Measurements from ENCODE around the gene EVA1A.

Gene EVA1A

DNA sequence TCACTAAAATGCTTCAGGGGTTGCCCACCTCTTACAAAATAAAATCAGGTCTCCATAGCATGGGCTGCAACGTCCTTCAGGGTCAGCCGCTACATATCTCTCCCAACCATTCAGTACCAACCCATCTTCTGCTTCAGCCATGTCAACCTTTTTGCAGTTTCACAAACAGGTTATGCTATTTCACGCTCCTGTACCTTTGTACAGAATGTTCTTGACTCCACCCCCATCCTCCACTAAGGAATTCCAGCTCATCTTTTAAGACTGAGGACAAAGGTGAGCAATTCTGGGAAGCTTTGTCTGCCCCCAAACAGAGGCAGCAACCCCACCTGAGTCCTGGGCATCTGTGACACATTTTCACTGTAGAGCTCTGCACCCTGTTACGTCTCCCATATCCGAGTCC is 8.8 kb upstream of the EVA1A start:
- H3K4me1 ChIP-seq (ENCODE audit: control insufficient read depth, low read depth, low read length) = no peaks in the 10 kb centered on the region
- H3K27me3 ChIP-seq (ENCODE audit: control insufficient read depth, insufficient read depth, low read length) = no peaks in the 10 kb centered on the region
- H3K9ac ChIP-seq (ENCODE audit: low read length) = no peak overlapping the region
- H3K9me3 ChIP-seq (ENCODE audit: control insufficient read depth, low read depth, low read length) = no peaks in the 10 kb centered on the region
- H3K27ac ChIP-seq (ENCODE audit: low read length) = no peak overlapping the region
- no peaks in the 10 kb centered on the region for H3K36me3 ChIP-seq (ENCODE audit: control insufficient read depth, low read depth, low read length)
- H3K4me3 ChIP-seq (ENCODE audit: low read length) = no peak overlapping the region

DNA sequence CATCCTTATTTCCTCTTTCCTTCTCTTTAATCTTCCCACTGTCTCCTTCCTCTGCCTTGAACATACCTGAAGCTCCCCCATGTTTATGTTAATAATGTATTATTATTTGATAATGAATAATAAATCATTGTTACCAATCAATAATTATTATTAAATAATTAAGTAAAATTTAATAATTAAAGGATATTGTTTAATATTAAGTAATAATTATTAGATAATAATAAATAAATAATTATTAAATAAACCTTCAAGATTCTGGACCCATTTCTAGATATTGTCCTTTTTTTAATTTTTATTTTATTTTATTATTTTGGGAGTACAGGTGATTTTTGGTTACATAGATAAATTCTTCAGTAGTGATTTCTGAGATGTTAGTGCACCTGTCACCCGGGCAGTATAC is 7.4 kb upstream of the EVA1A start:
- H3K27ac ChIP-seq (ENCODE audit: low read length) = no peak overlapping the region
- no peaks in the 10 kb centered on the region for H3K36me3 ChIP-seq (ENCODE audit: control insufficient read depth, low read depth, low read length)
- H3K4me1 ChIP-seq (ENCODE audit: control insufficient read depth, low read depth, low read length) = no peaks in the 10 kb centered on the region
- H3K4me3 ChIP-seq (ENCODE audit: low read length) = no peak overlapping the region
- H3K9ac ChIP-seq (ENCODE audit: low read length) = no peak overlapping the region
- no peaks in the 10 kb centered on the region for H3K27me3 ChIP-seq (ENCODE audit: control insufficient read depth, insufficient read depth, low read length)
- H3K9me3 ChIP-seq (ENCODE audit: control insufficient read depth, low read depth, low read length) = no peaks in the 10 kb centered on the region

DNA sequence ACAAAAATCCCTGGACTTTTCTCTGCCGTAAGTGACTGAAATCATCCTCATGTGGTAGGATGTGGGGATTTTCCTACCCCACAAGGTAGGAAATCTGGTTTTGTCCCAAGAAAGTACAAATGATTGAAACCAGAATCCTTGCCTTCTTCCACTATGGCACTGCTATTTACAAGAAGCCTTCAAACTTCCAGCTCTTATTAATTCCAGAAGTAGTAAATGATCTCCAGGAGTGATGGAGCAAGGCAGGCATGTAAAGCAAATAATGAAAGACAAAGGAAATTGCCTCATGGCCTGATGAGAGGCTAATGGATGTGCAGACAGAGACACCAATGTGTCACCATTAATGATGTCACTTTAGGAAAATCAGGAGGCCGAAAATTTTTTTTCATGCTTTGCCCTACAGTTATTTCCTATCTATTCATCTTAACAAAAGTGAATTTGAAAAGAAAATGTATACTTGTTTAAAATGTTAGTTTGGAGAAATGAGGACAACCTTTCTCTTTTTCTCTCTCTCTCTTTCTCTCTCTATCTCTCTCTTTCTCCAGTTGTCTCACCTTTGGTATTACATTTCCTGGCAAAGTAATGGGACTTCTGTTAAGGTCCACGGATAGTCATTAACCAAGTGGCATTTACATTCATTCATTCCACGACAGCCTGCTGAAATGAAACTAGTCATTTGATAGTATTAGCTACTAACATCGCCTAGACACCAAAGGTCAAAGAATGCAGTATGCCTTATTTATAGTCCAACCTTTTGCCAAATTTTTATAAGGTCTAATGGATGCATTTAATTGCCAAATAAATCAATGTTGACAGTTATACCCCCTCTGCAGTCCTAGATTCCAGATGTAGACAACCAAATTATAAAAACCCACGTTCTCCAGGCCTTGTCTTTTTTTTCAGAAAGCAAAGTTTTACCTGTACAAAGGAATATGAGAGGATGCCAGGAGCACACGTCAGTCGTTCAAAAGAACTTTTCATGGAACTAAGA is 5.0 kb upstream of the EVA1A start:
- H3K9ac ChIP-seq (ENCODE audit: low read length) = no peak overlapping the region
- H3K4me1 ChIP-seq (ENCODE audit: control insufficient read depth, low read depth, low read length) = peaks cover 7% of the 10 kb centered on the region
- H3K27me3 ChIP-seq (ENCODE audit: control insufficient read depth, insufficient read depth, low read length) = peaks cover 18% of the 10 kb centered on the region
- no peak overlapping the region for H3K4me3 ChIP-seq (ENCODE audit: low read length)
- H3K36me3 ChIP-seq (ENCODE audit: control insufficient read depth, low read depth, low read length) = no peaks in the 10 kb centered on the region
- H3K9me3 ChIP-seq (ENCODE audit: control insufficient read depth, low read depth, low read length) = no peaks in the 10 kb centered on the region
- H3K27ac ChIP-seq (ENCODE audit: low read length) = no peak overlapping the region

DNA sequence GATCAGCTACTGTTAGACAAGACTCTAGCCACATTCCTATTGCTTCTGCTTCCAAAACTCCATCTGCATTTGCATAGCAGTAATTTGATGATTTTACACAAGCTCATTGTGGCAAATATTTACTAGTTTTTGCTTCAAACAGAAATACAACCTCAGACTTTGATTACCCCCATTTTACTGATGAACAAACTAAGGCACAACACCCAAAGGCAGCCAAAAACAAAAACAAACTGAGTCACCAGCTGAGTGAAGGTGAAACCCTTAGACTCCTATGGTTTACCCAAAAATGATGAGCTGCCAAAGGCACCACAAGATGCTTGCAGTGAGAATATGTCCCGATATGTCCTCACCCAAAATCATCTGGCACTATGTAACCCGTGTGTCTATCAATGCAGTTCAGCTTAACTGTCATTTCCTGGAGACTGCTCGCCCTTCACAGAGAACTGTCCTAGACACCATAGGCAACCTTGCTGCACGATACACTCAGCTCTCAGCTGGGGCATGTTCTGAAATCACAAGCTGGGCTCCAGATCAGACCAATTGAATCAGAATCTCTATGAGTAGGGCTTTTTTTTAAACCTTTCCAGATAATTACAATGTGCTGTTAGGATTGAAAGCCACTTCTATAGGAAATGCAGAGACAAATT is 4.1 kb upstream of the EVA1A start:
- H3K4me1 ChIP-seq (ENCODE audit: control insufficient read depth, low read depth, low read length) = peaks cover 7% of the 10 kb centered on the region
- H3K27ac ChIP-seq (ENCODE audit: low read length) = no peak overlapping the region
- H3K27me3 ChIP-seq (ENCODE audit: control insufficient read depth, insufficient read depth, low read length) = peaks cover 24% of the 10 kb centered on the region
- no peaks in the 10 kb centered on the region for H3K36me3 ChIP-seq (ENCODE audit: control insufficient read depth, low read depth, low read length)
- H3K4me3 ChIP-seq (ENCODE audit: low read length) = no peak overlapping the region
- H3K9me3 ChIP-seq (ENCODE audit: control insufficient read depth, low read depth, low read length) = no peaks in the 10 kb centered on the region
- H3K9ac ChIP-seq (ENCODE audit: low read length) = no peak overlapping the region

DNA sequence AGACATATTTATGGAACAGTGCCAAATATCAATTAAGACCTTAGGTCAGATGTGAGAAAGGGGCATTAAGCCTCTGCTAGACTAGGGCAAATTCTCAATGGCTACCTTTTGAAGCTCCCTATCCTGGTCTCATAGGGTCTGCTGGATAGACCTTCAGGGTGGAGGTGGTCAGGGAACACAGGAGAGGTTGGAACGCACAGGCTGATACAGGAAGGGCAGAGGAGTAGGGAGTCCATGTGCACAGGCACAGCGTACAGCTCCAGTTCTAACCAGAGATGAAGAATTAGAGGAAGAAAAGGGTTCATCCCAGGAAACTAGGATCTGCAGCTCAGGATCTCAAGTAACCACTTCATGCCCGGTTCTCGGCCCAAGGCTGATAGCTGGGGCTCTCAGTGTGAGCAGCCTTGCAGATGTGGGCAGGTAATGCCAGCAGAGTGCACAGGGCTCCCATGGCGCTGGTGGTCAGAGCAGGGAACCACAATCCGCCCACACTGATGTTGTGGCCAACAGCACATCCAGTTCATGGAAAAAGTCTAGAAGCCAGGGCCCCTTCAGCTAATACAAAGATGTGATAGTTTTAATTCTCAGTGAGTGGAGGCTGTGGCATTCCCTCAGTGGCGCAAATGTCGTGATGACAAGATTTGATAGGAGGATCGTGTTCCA is 3.4 kb upstream of the EVA1A start:
- Histone ChIP-seq H3K4me1 (ENCODE audit: control insufficient read depth, low read depth, low read length) (peaks cover 7% of the 10 kb centered on the region), H3K9me3 (ENCODE audit: control insufficient read depth, low read depth, low read length) (no peaks in the 10 kb centered on the region), H3K9ac (ENCODE audit: low read length) (no peak overlapping the region), H3K4me3 (ENCODE audit: low read length) (no peak overlapping the region), H3K36me3 (ENCODE audit: control insufficient read depth, low read depth, low read length) (no peaks in the 10 kb centered on the region), H3K27me3 (ENCODE audit: control insufficient read depth, insufficient read depth, low read length) (peaks cover 29% of the 10 kb centered on the region), H3K27ac (ENCODE audit: low read length) (no peak overlapping the region)

GRCh38 chr2:75563591-75563990 is 2.9 kb upstream of the EVA1A start:
- Histone ChIP-seq H3K4me1 (ENCODE audit: control insufficient read depth, low read depth, low read length) (peaks cover 7% of the 10 kb centered on the region), H3K36me3 (ENCODE audit: control insufficient read depth, low read depth, low read length) (no peaks in the 10 kb centered on the region), H3K4me3 (ENCODE audit: low read length) (no peak overlapping the region), H3K9ac (ENCODE audit: low read length) (no peak overlapping the region), H3K27me3 (ENCODE audit: control insufficient read depth, insufficient read depth, low read length) (peaks cover 35% of the 10 kb centered on the region), H3K27ac (ENCODE audit: low read length) (no peak overlapping the region), H3K9me3 (ENCODE audit: control insufficient read depth, low read depth, low read length) (no peaks in the 10 kb centered on the region)

DNA sequence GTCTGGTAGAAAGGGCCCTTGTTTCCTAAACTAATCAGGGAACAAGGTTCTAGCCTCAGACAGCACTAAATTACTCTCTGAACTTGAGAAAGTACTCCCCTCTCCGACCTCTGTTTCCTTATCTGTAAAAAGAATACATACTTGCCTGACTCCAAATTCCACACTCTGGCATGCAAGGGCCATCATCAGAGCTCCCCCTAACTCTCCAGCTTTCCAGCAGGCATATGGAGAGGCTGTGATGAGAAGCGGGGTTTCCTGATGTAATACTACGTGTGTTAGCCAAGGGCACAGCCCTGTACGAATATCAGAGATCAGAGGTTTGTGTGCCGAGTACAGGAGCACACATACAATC is 1.8 kb upstream of the EVA1A start:
- Histone ChIP-seq H3K4me3 (ENCODE audit: low read length) (no peak overlapping the region), H3K36me3 (ENCODE audit: control insufficient read depth, low read depth, low read length) (no peaks in the 10 kb centered on the region), H3K9me3 (ENCODE audit: control insufficient read depth, low read depth, low read length) (no peaks in the 10 kb centered on the region), H3K27me3 (ENCODE audit: control insufficient read depth, insufficient read depth, low read length) (peaks cover 36% of the 10 kb centered on the region), H3K9ac (ENCODE audit: low read length) (no peak overlapping the region), H3K4me1 (ENCODE audit: control insufficient read depth, low read depth, low read length) (peaks cover 7% of the 10 kb centered on the region), H3K27ac (ENCODE audit: low read length) (no peak overlapping the region)

DNA sequence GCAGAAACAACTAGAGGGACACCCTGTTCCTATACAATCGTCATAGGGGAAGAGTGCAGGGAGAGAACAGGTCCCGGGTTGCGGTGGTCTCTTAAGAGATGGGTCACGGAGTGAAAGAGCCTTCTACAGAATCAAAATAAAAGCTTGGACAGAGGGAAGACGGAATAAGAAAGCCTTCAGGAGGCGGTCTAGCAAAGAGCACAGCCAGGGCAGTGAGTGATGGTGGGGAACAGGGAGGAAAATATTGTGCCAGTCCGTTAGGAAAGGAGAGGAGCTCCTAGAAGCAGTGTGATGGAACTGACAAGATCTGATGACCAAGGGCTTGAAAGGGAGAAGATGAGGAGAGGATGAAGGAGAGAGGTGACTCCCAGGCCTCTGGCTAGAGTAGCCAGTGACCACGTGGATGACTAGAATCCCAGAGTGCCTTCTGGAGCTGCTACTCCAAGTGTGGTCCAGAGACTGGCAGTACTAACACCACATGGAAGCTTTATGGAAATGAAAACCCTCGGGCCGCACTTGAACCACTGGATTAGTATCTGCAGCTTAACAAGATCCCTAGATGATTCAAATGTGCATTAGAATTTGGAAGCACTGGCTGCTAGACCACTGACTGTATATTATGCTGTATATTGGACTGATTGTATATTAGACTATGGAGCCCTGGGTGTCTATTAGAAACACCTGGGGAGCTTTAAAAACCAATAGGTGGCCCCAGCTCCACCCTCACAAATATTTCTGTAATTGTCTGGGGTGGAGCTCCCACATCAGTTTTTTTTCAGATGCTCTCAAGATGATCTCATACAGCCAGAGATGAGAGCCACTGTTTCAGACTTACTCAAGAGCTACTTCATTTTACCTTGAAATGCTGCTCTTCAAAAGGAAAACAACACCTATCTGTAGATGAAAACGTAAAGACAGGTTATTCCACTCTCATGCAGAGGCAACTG is 1.1 kb upstream of the EVA1A start:
- H3K27me3 ChIP-seq (ENCODE audit: control insufficient read depth, insufficient read depth, low read length) = peaks cover 36% of the 10 kb centered on the region
- no peaks in the 10 kb centered on the region for H3K9me3 ChIP-seq (ENCODE audit: control insufficient read depth, low read depth, low read length)
- H3K36me3 ChIP-seq (ENCODE audit: control insufficient read depth, low read depth, low read length) = no peaks in the 10 kb centered on the region
- no peak overlapping the region for H3K9ac ChIP-seq (ENCODE audit: low read length)
- H3K4me3 ChIP-seq (ENCODE audit: low read length) = peak overlapping the region; percentile 72
- peaks cover 7% of the 10 kb centered on the region for H3K4me1 ChIP-seq (ENCODE audit: control insufficient read depth, low read depth, low read length)
- no peak overlapping the region for H3K27ac ChIP-seq (ENCODE audit: low read length)

DNA sequence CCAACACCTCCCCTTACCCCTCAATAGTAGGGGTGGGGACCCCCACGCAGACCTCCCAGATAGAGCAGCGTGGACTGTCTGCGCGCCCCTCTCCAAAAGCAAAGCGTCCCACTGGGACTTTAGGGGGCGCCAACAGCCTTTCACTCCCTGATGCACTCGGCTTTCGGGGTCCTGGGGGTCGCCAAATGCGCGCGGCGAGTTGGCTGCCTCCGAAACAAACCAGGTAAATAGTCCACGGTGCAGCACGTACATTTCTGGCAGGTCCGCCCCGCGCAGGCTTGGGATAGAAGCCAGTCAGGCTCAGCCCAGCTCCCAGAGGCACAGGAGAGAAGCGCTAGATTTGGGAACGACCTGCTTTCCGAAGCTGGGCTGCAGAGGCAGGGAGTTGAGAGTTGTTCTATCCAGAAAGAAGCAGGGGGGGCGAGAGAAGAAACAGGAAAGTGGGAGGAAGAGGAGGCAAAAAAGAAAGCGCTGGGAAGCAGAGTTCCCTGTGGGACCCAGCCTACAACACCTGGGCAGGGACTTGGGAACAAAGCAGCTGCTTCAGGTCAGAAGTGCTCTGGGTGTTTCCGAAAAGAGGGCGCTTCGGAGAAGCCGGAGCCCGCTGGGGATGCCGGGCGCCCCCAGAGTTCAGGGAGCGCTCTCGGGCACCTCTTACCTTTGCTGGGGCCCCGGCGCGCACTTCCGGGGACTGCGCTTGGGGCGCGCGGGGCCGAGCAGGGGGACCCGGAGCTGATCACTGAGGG is 544 bp downstream of the EVA1A start:
- peaks cover 12% of the 10 kb centered on the region for H3K4me1 ChIP-seq (ENCODE audit: control insufficient read depth, low read depth, low read length)
- no peak overlapping the region for H3K27ac ChIP-seq (ENCODE audit: low read length)
- H3K27me3 ChIP-seq (ENCODE audit: control insufficient read depth, insufficient read depth, low read length) = peaks cover 36% of the 10 kb centered on the region
- H3K9ac ChIP-seq (ENCODE audit: low read length) = peak overlapping the region; percentile 44
- H3K36me3 ChIP-seq (ENCODE audit: control insufficient read depth, low read depth, low read length) = no peaks in the 10 kb centered on the region
- H3K4me3 ChIP-seq (ENCODE audit: low read length) = peak overlapping the region; percentile 72
- H3K9me3 ChIP-seq (ENCODE audit: control insufficient read depth, low read depth, low read length) = no peaks in the 10 kb centered on the region

- Histone ChIP-seq H3K27ac (ENCODE audit: low read length) (no peak overlapping the region), H3K36me3 (ENCODE audit: control insufficient read depth, low read depth, low read length) (no peaks in the 10 kb centered on the region), H3K4me3 (ENCODE audit: low read length) (peak overlapping the region; percentile 72), H3K9me3 (ENCODE audit: control insufficient read depth, low read depth, low read length) (no peaks in the 10 kb centered on the region), H3K4me1 (ENCODE audit: control insufficient read depth, low read depth, low read length) (peaks cover 17% of the 10 kb centered on the region), H3K27me3 (ENCODE audit: control insufficient read depth, insufficient read depth, low read length) (peaks cover 36% of the 10 kb centered on the region), H3K9ac (ENCODE audit: low read length) (peak overlapping the region; percentile 10)
Measured at GRCh38 chr2:75559680-75560021, 1.1 kb downstream of the EVA1A start.
